Neural progenitor cell (in vitro differentiated cells): ENCODE results near the gene MMP17. TPM values are rescaled to one million over a fixed set of nuclear protein-coding genes. Genes with fewer than 3 reads are reported as not detected.
A peak's percentile ranks its signal among the peaks of the same experiment; 100 is the strongest.

Experiments
- DNase-seq: peaks from one replicate; pipeline ENCODE4 v3.0.0-alpha.2; 2016; ENCODE audit warnings: low spot score
- H2AFZ ChIP-seq: fragments of 200-600 bp; sonication (generic); replicated peaks from 2 replicates; pipeline ENCODE4 v1.6.1; 2016; ENCODE audit warnings: antibody characterized with exemption
- H3F3A ChIP-seq: fragments of 200-600 bp; sonication (generic); 2 replicates; pipeline ENCODE4 v1.6.1; 2016; ENCODE audit warnings: antibody characterized with exemption, low read depth
- H3K27ac ChIP-seq: fragments of 200-600 bp; sonication (generic); 2 replicates; pipeline ENCODE4 v1.5.1; 2016; ENCODE audit warnings: mild to moderate bottlenecking
- H3K27me3 ChIP-seq: fragments of 200-600 bp; sonication (generic); 2 replicates; pipeline ENCODE4 v1.6.1; 2016; ENCODE audit warnings: mild to moderate bottlenecking, moderate library complexity
- H3K36me3 ChIP-seq: fragments of 200-600 bp; sonication (generic); 2 replicates; pipeline ENCODE4 v1.5.1; 2016
- H3K4me1 ChIP-seq: fragments of 200-600 bp; sonication (generic); 2 replicates; pipeline ENCODE4 v1.6.1; 2016; ENCODE audit warnings: mixed run types
- H3K4me2 ChIP-seq: fragments of 200-600 bp; sonication (generic); 2 replicates; pipeline ENCODE4 v1.6.1; 2016
- H3K4me3 ChIP-seq: fragments of 200-600 bp; sonication (generic); 2 replicates; pipeline ENCODE4 v1.5.1; 2016
- H3K79me2 ChIP-seq: fragments of 200-600 bp; sonication (generic); 2 replicates; pipeline ENCODE4 v1.6.1; 2016; ENCODE audit warnings: low read depth
- H3K9ac ChIP-seq: fragments of 200-600 bp; sonication (generic); 2 replicates; pipeline ENCODE4 v1.6.1; 2016
- H3K9me3 ChIP-seq: fragments of 200-600 bp; sonication (generic); 2 replicates; pipeline ENCODE4 v1.5.1; 2016; ENCODE audit warnings: low read depth
- H4K20me1 ChIP-seq: fragments of 200-600 bp; sonication (generic); 2 replicates; pipeline ENCODE4 v1.6.1; 2016; ENCODE audit warnings: low read depth
- H3K27ac Mint-ChIP-seq: 3 replicates; pipeline ENCODE4 v1.8.0; 2021; ENCODE audit warnings: mixed read lengths
- H3K27me3 Mint-ChIP-seq: 2 replicates; pipeline ENCODE4 v1.8.0; 2022; ENCODE audit warnings: low read depth, mild to moderate bottlenecking, inconsistent platforms, moderate library complexity, mixed read lengths; ENCODE audit not compliant: insufficient read depth
- H3K36me3 Mint-ChIP-seq: 3 replicates; pipeline ENCODE4 v1.8.0; 2021; ENCODE audit warnings: mixed read lengths
- H3K4me1 Mint-ChIP-seq: 3 replicates; pipeline ENCODE4 v1.8.0; 2021; ENCODE audit warnings: mixed read lengths
- H3K4me3 Mint-ChIP-seq: 3 replicates; pipeline ENCODE4 v1.8.0; 2021; ENCODE audit warnings: mild to moderate bottlenecking, moderate library complexity, mixed read lengths
- H3K9me3 Mint-ChIP-seq: 3 replicates; pipeline ENCODE4 v1.8.0; 2020; ENCODE audit warnings: mixed read lengths
- EZH2 ChIP-seq: fragments of 200-600 bp; sonication (generic); IDR thresholded peaks from 2 replicates; pipeline ENCODE4 v1.6.1; 2017; ENCODE audit warnings: antibody characterized with exemption, mild to moderate bottlenecking, moderate library complexity
- EZH2phosphoT487 ChIP-seq: fragments of 200-600 bp; sonication (generic); IDR thresholded peaks from 2 replicates; pipeline ENCODE4 v1.6.1; 2017; ENCODE audit warnings: antibody characterized with exemption
- total RNA-seq: library from RNA; depleted of rRNA; stranded (reverse); fragments of >200 nt; gene quantifications from 2 replicates; pipeline ENCODE4 v1.2.3, GENCODE V29; 2015; ENCODE audit warnings: low replicate concordance
- TF ChIP-seq, protein P1 (sequence below): fragments of 200-600 bp; sonication (generic); IDR thresholded peaks from 2 replicates; pipeline ENCODE4 v1.5.1; 2017; ENCODE audit warnings: antibody characterized with exemption, mild to moderate bottlenecking

Gene MMP17
- total RNA-seq, 1 donor from 2014 or later, result 2.1 TPM

DNA sequence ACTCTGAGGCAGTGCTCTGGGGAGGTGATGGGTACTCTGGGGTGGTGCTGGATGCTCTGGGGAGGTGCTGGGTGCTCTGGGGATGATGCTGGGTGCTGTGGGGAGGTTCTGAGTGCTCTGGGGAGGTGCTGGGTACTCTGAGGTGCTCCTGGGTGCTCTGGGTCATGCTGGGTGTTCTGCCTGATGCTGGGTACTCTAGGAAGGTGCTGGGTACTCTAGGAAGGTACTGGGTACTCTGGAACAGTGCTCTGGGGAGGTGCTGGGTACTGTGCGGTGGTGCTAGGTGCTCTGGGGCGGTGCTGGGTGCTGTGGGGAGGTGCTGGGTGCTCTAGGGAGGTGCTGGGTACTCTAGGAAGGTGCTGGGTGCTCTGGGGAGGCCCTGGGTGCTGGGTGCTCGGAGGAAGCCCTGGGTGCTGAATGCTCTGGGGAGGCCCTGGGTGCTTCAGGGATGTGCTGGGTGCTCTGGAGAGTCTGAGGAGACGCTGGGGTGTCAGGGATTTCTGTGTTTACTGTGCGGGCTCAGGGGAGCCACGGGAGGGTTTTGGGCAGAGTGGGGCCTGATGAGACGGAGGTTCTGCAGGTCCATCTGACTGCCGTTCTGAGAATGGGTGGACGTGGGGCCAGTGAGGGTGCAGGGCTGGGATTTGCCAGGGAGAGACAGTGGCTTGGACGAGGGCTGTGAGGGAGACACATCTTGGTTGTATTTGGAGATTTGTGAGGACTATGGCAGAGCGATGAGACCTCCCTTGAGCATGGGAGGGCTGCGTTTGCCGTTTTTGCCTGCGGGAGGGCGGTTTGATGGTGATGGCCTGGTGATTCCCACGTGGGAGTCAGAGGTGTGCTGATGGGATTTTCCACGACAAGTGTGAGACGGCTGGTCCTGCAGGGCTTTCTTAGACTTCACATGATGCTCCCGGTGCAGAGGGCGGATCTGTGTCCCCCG lies 30.0 kb downstream of the MMP17 start:
- H3F3A ChIP-seq, result peaks cover 31% of the 10 kb centered on the region
- peaks cover 16% of the 10 kb centered on the region for H3K4me1 ChIP-seq
- H3K4me2 ChIP-seq, result no peak overlapping the region
- Mint-ChIP-seq H3K27ac (peak overlapping the region; percentile 10), H3K4me3 (peak overlapping the region; percentile 17), H3K36me3 (peaks cover 1% of the 10 kb centered on the region), H3K4me1 (peaks cover 51% of the 10 kb centered on the region), H3K9me3 (no peaks in the 10 kb centered on the region), H3K27me3 (peaks cover 17% of the 10 kb centered on the region)
- no peak overlapping the region for H3K9ac ChIP-seq
- H2AFZ ChIP-seq, result no peak overlapping the region
- H3K27ac ChIP-seq, result no peak overlapping the region
- H3K36me3 ChIP-seq, result no peaks in the 10 kb centered on the region
- H3K9me3 ChIP-seq, result no peaks in the 10 kb centered on the region
- no peaks in the 10 kb centered on the region for H4K20me1 ChIP-seq
- peaks cover 18% of the 10 kb centered on the region for H3K27me3 ChIP-seq
- TF ChIP-seq EZH2phosphoT487 (no peak), EZH2 (no peak)
- TF ChIP-seq, protein P1, sequence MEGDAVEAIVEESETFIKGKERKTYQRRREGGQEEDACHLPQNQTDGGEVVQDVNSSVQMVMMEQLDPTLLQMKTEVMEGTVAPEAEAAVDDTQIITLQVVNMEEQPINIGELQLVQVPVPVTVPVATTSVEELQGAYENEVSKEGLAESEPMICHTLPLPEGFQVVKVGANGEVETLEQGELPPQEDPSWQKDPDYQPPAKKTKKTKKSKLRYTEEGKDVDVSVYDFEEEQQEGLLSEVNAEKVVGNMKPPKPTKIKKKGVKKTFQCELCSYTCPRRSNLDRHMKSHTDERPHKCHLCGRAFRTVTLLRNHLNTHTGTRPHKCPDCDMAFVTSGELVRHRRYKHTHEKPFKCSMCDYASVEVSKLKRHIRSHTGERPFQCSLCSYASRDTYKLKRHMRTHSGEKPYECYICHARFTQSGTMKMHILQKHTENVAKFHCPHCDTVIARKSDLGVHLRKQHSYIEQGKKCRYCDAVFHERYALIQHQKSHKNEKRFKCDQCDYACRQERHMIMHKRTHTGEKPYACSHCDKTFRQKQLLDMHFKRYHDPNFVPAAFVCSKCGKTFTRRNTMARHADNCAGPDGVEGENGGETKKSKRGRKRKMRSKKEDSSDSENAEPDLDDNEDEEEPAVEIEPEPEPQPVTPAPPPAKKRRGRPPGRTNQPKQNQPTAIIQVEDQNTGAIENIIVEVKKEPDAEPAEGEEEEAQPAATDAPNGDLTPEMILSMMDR, result no peak
- H3K4me3 ChIP-seq, result no peak overlapping the region
- no peak for DNase-seq
- H3K79me2 ChIP-seq, result no peaks in the 10 kb centered on the region

DNA sequence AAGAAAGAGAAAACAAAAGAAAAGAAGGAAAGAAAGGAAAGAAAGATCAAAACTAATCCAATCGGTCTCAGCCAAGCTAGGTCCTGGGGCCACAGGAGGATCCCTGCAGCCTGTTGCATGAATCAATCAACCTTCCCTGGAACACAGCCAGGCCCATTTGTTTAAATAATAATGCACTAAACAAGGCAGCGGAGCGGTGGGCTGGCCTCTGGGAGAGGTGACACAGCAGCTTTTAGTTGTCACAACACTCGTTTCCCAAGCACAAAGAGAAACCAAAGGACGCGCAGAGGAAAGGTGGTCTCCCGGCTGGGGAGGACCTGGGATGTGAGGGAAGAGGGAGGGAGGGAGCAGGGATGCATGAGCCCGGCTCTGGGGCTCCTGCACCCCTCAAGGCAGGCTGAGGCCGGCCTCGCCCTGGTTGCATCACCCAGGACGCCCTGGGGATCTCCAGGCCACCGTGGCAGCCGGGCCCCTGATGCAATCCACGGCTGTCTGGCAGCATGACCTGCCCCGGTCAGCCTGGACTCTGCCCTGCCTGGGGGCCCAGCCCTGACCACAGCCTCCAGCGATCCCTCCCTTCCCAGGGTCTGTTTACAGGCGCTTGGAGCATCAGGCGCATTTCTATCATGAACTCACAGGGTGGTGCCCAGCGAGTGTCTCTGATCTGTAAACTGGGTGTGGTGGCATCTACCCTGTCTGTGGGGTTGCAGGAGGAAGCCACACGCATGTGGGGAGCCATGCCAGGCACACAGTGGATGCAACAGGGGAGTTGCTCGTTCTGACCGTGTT lies 32.5 kb downstream of the MMP17 start:
- no peak overlapping the region for H3K27ac ChIP-seq
- H3K27me3 ChIP-seq, result peaks cover 18% of the 10 kb centered on the region
- peaks cover 26% of the 10 kb centered on the region for H3K4me1 ChIP-seq
- Mint-ChIP-seq H3K36me3 (peaks cover 1% of the 10 kb centered on the region), H3K27me3 (peaks cover 18% of the 10 kb centered on the region), H3K4me1 (peaks cover 60% of the 10 kb centered on the region), H3K4me3 (peak overlapping the region; percentile 68), H3K9me3 (no peaks in the 10 kb centered on the region), H3K27ac (peak overlapping the region; percentile 97)
- no peak overlapping the region for H3K4me3 ChIP-seq
- TF ChIP-seq EZH2 (no peak), EZH2phosphoT487 (no peak)
- TF ChIP-seq, protein P1, result no peak
- no peaks in the 10 kb centered on the region for H4K20me1 ChIP-seq
- H3K9me3 ChIP-seq, result no peaks in the 10 kb centered on the region
- peaks cover 41% of the 10 kb centered on the region for H3F3A ChIP-seq
- H3K79me2 ChIP-seq, result no peaks in the 10 kb centered on the region
- no peaks in the 10 kb centered on the region for H3K36me3 ChIP-seq
- H3K4me2 ChIP-seq, result peak overlapping the region; percentile 53
- peak; percentile 60 for DNase-seq
- H2AFZ ChIP-seq, result peak overlapping the region; percentile 9
- H3K9ac ChIP-seq, result no peak overlapping the region

DNA sequence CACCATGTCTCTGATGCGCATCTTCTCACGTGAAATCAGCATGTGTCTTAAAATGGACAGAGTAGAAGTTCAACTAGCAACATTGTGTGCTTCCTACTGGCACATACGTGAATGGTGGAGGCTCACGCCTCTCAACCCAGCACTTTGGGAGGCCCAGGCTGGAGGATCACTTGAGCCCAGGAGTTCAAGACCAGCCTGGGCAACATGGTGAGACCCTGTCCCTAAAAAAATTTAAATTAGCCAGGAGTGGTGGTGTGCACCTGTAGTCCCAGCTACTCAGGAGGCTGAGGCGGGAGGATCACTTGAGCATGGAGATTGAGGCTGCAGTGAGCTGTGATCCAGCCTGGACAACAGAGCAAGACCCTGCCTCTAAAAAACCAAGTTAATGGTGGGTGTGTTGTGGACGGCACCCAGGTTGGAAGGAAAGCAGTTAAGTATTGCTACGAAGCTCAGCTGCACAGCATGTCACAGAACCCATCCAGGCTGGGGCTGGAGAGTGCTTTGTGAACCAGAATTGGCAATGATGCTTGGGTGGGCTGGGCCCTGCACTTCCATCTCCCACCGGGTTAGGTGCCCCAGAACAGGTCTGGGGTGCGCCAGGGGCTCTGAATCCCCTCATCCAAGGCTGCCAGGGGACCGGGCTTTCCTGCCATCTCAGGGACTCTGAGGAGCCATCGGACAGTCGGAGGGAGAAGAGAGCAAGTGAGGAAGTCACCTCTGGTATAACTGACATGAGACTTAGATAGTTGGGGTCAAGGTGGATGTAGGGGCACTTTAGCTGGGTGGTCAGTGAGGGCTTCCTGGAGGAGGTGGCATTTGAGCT lies 33.3 kb downstream of the MMP17 start:
- H2AFZ ChIP-seq, result no peak overlapping the region
- no peak for DNase-seq
- Mint-ChIP-seq H3K27me3 (peaks cover 15% of the 10 kb centered on the region), H3K4me3 (peak overlapping the region; percentile 69), H3K27ac (peak overlapping the region; percentile 76), H3K36me3 (peaks cover 1% of the 10 kb centered on the region), H3K9me3 (no peaks in the 10 kb centered on the region), H3K4me1 (peaks cover 55% of the 10 kb centered on the region)
- no peak overlapping the region for H3K9ac ChIP-seq
- H4K20me1 ChIP-seq, result no peaks in the 10 kb centered on the region
- H3K27me3 ChIP-seq, result peaks cover 18% of the 10 kb centered on the region
- H3K4me2 ChIP-seq, result no peak overlapping the region
- H3K79me2 ChIP-seq, result no peaks in the 10 kb centered on the region
- H3K27ac ChIP-seq, result no peak overlapping the region
- H3K4me1 ChIP-seq, result peaks cover 26% of the 10 kb centered on the region
- peaks cover 37% of the 10 kb centered on the region for H3F3A ChIP-seq
- no peaks in the 10 kb centered on the region for H3K36me3 ChIP-seq
- H3K9me3 ChIP-seq, result no peaks in the 10 kb centered on the region
- TF ChIP-seq EZH2 (no peak), EZH2phosphoT487 (no peak)
- TF ChIP-seq, protein P1, result no peak
- H3K4me3 ChIP-seq, result no peak overlapping the region
